HEK293T (cell line): Measurements from ENCODE around the gene SLC35A2.
A peak's percentile ranks its signal among the peaks of the same experiment; 100 is the strongest.

Source experiments
- CTCF ChIA-PET: fragments of 350-600 bp; formaldehyde crosslinking; extraction: SDS; loops from one replicate; lab custom pipeline; 2021; ENCODE audit warnings: antibody characterized with exemption, inconsistent platforms; lab: Yijun Ruan, JAX
- POLR2A ChIA-PET: fragments of 350-600 bp; formaldehyde crosslinking; extraction: SDS; loops from one replicate; lab custom pipeline; 2020; ENCODE audit warnings: antibody characterized with exemption, inconsistent platforms; lab: Yijun Ruan, JAX
- DNase-seq: peaks from one replicate; pipeline ENCODE4 v3.0.0; 2012; ENCODE audit warnings: mixed read lengths; ENCODE audit errors: extremely low spot score
- ARNT ChIP-seq: fragments of 450-650 bp; IDR thresholded peaks from 2 replicates; pipeline ENCODE4 v1.6.1; 2017; ENCODE audit warnings: mild to moderate bottlenecking
- BHLHE40 ChIP-seq: fragments of 450-650 bp; IDR thresholded peaks from 2 replicates; pipeline ENCODE4 v1.6.1; 2016; ENCODE audit warnings: mild to moderate bottlenecking, moderate library complexity, borderline replicate concordance
- CTBP1 ChIP-seq: fragments of 450-650 bp; IDR thresholded peaks from 2 replicates; pipeline ENCODE4 v1.6.1; 2016; ENCODE audit warnings: borderline replicate concordance
- ELF4 ChIP-seq: fragments of 450-650 bp; IDR thresholded peaks from 2 replicates; pipeline ENCODE4 v1.6.1; 2017; ENCODE audit warnings: antibody characterized with exemption
- FOXA1 ChIP-seq: fragments of 450-650 bp; IDR thresholded peaks from 2 replicates; pipeline ENCODE4 v1.6.1; 2016; ENCODE audit warnings: mild to moderate bottlenecking
- FOXK2 ChIP-seq: fragments of 450-650 bp; IDR thresholded peaks from 2 replicates; pipeline ENCODE4 v1.6.1; 2016; ENCODE audit warnings: mild to moderate bottlenecking
- FOXM1 ChIP-seq: fragments of 450-650 bp; IDR thresholded peaks from 2 replicates; pipeline ENCODE4 v1.6.1; 2017; ENCODE audit warnings: mild to moderate bottlenecking, borderline replicate concordance
- HDGF ChIP-seq: fragments of 450-650 bp; IDR thresholded peaks from 2 replicates; pipeline ENCODE4 v1.6.1; 2017; ENCODE audit warnings: antibody characterized with exemption, borderline replicate concordance
- L3MBTL2 ChIP-seq: fragments of 450-650 bp; conservative IDR thresholded peaks from 2 replicates; pipeline ENCODE4 v1.6.1; 2016; ENCODE audit warnings: mild to moderate bottlenecking
- LEF1 ChIP-seq: fragments of 450-650 bp; IDR thresholded peaks from 2 replicates; pipeline ENCODE4 v1.6.1; 2017; ENCODE audit warnings: mild to moderate bottlenecking, borderline replicate concordance
- NFRKB ChIP-seq: fragments of 450-650 bp; IDR thresholded peaks from 2 replicates; pipeline ENCODE4 v1.6.1; 2016; ENCODE audit warnings: mild to moderate bottlenecking, moderate library complexity
- SP1 ChIP-seq: fragments of 450-650 bp; IDR thresholded peaks from 2 replicates; pipeline ENCODE4 v1.6.1; 2017
- SUZ12 ChIP-seq: fragments of 450-650 bp; IDR thresholded peaks from 2 replicates; pipeline ENCODE4 v1.6.1; 2016; ENCODE audit warnings: mild to moderate bottlenecking
- TARDBP ChIP-seq: fragments of 450-650 bp; IDR thresholded peaks from 2 replicates; pipeline ENCODE4 v1.6.1; 2016
- ZNF384 ChIP-seq: fragments of 450-650 bp; IDR thresholded peaks from 2 replicates; pipeline ENCODE4 v1.6.1; 2016
- TF ChIP-seq, protein P1 (sequence below): fragments of 450-650 bp; IDR thresholded peaks from 2 replicates; pipeline ENCODE4 v1.6.1; 2016

SLC35A2 gene

DNA sequence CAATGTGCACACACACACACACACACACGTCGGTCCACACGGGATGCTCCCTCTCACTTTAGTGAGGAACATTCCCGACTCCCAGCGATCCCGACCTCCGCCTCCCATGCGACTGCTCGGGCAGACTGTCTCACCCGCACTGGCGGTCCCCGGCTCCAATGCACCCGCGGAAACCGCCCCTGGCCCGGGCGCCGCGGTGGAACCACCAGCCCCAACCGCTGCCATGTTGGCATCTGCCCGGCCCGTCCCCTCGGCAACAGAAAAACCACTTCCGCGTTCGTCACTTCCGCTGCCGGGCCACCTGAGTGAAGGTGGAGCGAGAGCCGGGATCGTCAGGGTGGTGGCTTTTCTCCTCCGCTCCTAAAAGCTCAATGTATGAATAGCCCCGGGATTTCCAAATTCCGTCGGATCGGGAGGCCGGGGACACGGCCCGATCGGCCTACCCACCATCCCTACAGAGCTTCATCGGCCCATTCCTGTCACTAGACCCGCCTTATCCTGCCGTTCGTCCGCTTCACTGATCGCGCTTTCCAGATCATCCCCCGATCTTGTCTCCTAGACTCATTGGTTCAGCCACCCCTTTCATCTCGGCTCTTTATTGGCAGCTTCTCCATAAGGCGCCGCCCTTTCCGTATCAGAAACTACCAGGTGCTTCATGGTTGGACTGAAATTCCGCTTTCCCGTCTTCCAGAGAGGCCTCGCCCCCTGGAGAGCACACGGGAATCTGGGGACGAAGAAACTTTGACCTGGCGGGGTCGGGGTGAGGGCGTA is at the start of gene SLC35A2:
SLC35A2 (minus strand) TSS at position 235 of the 771 bp plus-strand sequence; CDS start at position 225, 10 bp downstream.
- CTCF ChIA-PET, result no interaction called here
- peak; percentile 75 for DNase-seq
- TF ChIP-seq, protein P1, sequence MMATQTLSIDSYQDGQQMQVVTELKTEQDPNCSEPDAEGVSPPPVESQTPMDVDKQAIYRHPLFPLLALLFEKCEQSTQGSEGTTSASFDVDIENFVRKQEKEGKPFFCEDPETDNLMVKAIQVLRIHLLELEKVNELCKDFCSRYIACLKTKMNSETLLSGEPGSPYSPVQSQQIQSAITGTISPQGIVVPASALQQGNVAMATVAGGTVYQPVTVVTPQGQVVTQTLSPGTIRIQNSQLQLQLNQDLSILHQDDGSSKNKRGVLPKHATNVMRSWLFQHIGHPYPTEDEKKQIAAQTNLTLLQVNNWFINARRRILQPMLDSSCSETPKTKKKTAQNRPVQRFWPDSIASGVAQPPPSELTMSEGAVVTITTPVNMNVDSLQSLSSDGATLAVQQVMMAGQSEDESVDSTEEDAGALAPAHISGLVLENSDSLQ, result peak; percentile 36; the same call in 1 of the 2 replicates
- TF ChIP-seq LEF1 (no peak), FOXK2 (no peak), ELF4 (peak; percentile 68)
- POLR2A ChIA-PET, result interaction anchor here (0.6 to 2.6 kb wide), 7 partner anchors 8 to 174 kb away, joined by 3 to 26 read pairs (median 6); partner anchors contain the start of genes PQBP1 and TIMM17B

- POLR2A ChIA-PET, result no interaction called here
- CTCF ChIA-PET, result no interaction called here
- TF ChIP-seq ARNT, result no peak
- TF ChIP-seq, protein P1, result no peak
- TF ChIP-seq CTBP1, result no peak
- TF ChIP-seq L3MBTL2, result no peak
- no peak for TF ChIP-seq SUZ12
- no peak for TF ChIP-seq LEF1
- TF ChIP-seq BHLHE40, result no peak
- no peak for TF ChIP-seq SP1
- no peak for TF ChIP-seq FOXK2
- no peak for TF ChIP-seq ZNF384
- no peak for TF ChIP-seq FOXA1
- no peak for TF ChIP-seq TARDBP
Observed at GRCh38 chrX:48960291-48960690, 48.8 kb upstream of the SLC35A2 start.

DNA sequence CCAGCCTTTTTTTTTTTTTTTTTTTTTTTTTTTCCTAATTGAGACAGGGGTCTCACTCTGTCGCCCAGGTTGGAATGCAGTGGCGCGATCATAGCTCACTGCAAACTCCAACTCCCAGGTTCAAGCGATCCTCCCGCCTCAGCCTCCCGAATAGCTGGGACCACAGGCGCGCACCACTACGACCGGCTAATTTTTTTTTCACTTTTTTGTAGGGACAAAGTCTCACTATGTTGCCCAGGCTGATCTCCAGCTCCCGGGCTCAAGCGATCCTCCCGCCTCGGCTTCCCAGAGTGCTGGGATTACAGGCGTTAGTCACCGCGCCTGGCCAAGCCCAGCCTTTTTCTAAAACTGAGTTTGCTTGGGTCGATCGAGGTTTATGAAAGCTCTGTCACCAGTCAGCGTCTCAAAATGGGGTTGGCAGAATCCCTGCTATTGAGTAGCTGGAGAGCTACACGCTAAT is 47.2 kb upstream of the SLC35A2 start:
- POLR2A ChIA-PET, result interaction anchor here (0.8 to 2.3 kb wide), 15 partner anchors 9 to 197 kb away, joined by 3 to 14 read pairs (median 5); partner anchors contain the start of genes GRIPAP1, KCND1, SLC35A2 and TFE3
- DNase-seq, result no peak
- TF ChIP-seq ARNT (no peak), ELF4 (no peak), HDGF (no peak), ZNF384 (peak; percentile 99), FOXK2 (no peak)
- CTCF ChIA-PET, result interaction anchor here (0.6 kb wide), 1 partner anchor 15 kb away, joined by 3 read pairs; no protein-coding TSS in a partner anchor

More at GRCh38 chrX:48960291-48960690, 48.8 kb upstream of the SLC35A2 start:
- no peak for DNase-seq

DNA sequence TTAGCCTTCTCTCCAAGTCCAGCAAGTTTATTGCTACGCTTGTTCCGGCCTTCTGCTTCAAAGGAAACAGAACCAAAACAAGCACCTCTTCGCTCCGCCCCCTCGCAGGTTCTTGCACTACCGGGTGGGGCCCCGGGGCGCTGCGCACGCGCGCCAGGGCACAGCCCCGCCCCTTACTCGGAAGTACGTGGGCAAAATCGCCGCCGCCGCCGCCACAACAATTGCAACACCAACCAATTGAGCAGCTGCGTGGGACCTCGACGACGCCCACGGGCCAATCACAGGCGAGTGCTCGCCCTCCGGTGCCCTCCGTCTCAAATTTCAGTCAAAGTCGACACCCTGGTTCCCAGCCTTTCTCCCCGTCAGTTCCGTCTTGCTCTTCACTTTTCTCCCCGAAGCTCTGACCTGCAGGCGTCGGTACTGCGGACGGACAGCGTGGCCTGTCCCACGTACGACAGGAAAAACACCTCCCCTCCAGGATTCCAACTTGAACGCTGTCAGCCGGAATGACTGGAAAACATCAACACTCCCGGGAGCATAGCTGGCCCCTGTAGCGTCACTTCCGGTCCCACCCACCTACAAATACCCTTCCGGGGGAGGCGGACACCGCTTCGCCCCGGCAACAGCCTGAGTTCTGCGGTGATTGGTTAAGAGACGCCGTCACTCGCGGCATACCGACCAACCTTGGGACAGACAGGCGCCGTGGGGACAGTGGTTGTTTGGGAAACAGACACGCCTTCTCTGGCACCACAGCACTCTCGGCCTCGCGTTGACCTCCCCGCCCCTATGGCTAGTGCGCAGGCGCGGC is 46.6 kb upstream of the SLC35A2 start:
- CTCF ChIA-PET, result interaction anchor here (0.6 kb wide), 1 partner anchor 16 kb away, joined by 3 read pairs; no protein-coding TSS in a partner anchor
- peak; percentile 94 for DNase-seq
- no peak for TF ChIP-seq NFRKB
- no peak for TF ChIP-seq LEF1
- peak; percentile 6; the same call in 1 of the 2 replicates for TF ChIP-seq ELF4
- no peak for TF ChIP-seq BHLHE40
- no peak for TF ChIP-seq ZNF384
- no peak for TF ChIP-seq FOXM1
- TF ChIP-seq ARNT, result no peak
- TF ChIP-seq FOXK2, result peak; percentile 46; the same call in 1 of the 2 replicates
- TF ChIP-seq SP1, result no peak
- TF ChIP-seq SUZ12, result no peak
- TF ChIP-seq, protein P1, result peak; percentile 98
- no peak for TF ChIP-seq HDGF
- no peak for TF ChIP-seq FOXA1
- peak; percentile 58 for TF ChIP-seq L3MBTL2
- TF ChIP-seq TARDBP, result no peak
- no peak for TF ChIP-seq CTBP1
- POLR2A ChIA-PET, result interaction anchor here (0.7 to 2.3 kb wide), 16 partner anchors 9 to 198 kb away, joined by 3 to 14 read pairs (median 4); partner anchors contain the start of genes GRIPAP1, KCND1, SLC35A2 and TFE3

GRCh38 chrX:48957477-48957826 is 46.0 kb upstream of the SLC35A2 start, which contains the start of gene OTUD5:
Gene OTUD5 (minus strand): TSS chrX:48957607. CDS start chrX:48957570, 37 bp downstream.
- peak; percentile 64 for DNase-seq
- POLR2A ChIA-PET, result interaction anchor here (0.7 to 2.1 kb wide), 6 partner anchors 12 to 85 kb away, joined by 3 to 13 read pairs (median 6); partner anchors contain the start of genes KCND1 and TFE3
- TF ChIP-seq, protein P1, result no peak
- no peak for TF ChIP-seq SUZ12
- no peak for TF ChIP-seq FOXM1
- CTCF ChIA-PET, result no interaction called here
